GM18951 (cell line): ENCODE data around the gene PHYHIPL.

ENCODE experiments used
- POLR2A ChIP-seq: IDR thresholded peaks from 4 replicates; pipeline ENCODE4 v1.6.1; 2011; ENCODE audit warnings: mild to moderate bottlenecking; ENCODE audit not compliant: insufficient read length, insufficient read depth; ENCODE audit errors: extremely low read depth
- in situ Hi-C: fragments of 300-500 bp; cut with MboI; formaldehyde crosslinking; loops from one replicate; pipeline ENCODE4 v1.12.0; 2022; ENCODE audit warnings: low sequenced_read_pairs, mixed read lengths, inconsistent platforms; ENCODE audit not compliant: unreplicated experiment

Gene PHYHIPL

GRCh38 chr10:59281861-59282260 lies 105.4 kb downstream of the PHYHIPL start:
- TF ChIP-seq POLR2A, result no peak
- in situ Hi-C loops, result no loop called here

GRCh38 chr10:59283456-59284091 lies 107.1 kb downstream of the PHYHIPL start:
- TF ChIP-seq POLR2A, result no peak
- in situ Hi-C loops, result no loop called here

- in situ Hi-C loops, result no loop called here
- no peak for TF ChIP-seq POLR2A
These were observed 107.9 kb downstream of the PHYHIPL start for GRCh38 chr10:59284118-59284975.

- in situ Hi-C loops, result no loop called here
- no peak for TF ChIP-seq POLR2A
These were observed 108.6 kb downstream of the PHYHIPL start for GRCh38 chr10:59285073-59285472.

- in situ Hi-C loops, result no loop called here
- no peak for TF ChIP-seq POLR2A
These were observed 109.4 kb downstream of the PHYHIPL start for GRCh38 chr10:59285848-59286247.

- no peak for TF ChIP-seq POLR2A
- in situ Hi-C loops, result no loop called here
These were observed 111.3 kb downstream of the PHYHIPL start for GRCh38 chr10:59287587-59288255.

- in situ Hi-C loops, result no loop called here
- no peak for TF ChIP-seq POLR2A
These were observed 113.4 kb downstream of the PHYHIPL start for GRCh38 chr10:59289853-59290252.

- in situ Hi-C loops, result no loop called here
- TF ChIP-seq POLR2A, result no peak
These were observed 114.0 kb downstream of the PHYHIPL start for GRCh38 chr10:59290448-59290847.
